ENCODE data around the gene DCAF10. TPM values are rescaled to one million over a fixed set of nuclear protein-coding genes. Genes with fewer than 3 reads are reported as not detected.

DCAF10 gene
- polyA plus RNA-seq, 1 donor from 2014 or later = 23.3 TPM

DNA sequence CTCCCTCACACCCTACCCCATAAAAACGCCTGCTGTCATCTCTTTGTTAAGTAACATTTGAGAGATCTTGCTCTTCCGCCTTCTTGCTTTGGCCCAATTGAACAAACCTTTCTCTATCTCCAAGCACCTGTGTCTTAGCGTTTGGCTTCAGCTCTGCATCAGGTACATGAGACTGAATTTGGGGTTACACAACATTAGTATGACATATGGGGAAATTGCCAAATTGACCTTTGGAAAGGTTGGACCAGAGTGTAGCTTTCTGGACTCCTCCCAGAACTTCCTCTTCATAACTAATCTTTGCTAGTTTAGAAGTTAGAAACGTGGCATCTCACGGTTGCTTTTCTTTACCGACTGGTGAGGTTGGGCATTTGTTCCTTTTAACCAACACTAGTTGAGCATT lies 12.3 kb upstream of the DCAF10 start:
- H3K9me3 ChIP-seq (ENCODE audit: low read length) = no peaks in the 10 kb centered on the region
- H3K4me2 ChIP-seq (ENCODE audit: low read length) = no peak overlapping the region
- H3K79me2 ChIP-seq (replicated peaks; ENCODE audit: insufficient read depth, low read length) = peaks cover 12% of the 10 kb centered on the region
- no peaks in the 10 kb centered on the region for H3K36me3 ChIP-seq (ENCODE audit: insufficient read depth, low read length)
- H2AFZ ChIP-seq (ENCODE audit: low read depth, low read length) = no peak overlapping the region
- no peak overlapping the region for H3K27ac ChIP-seq (ENCODE audit: low read length)
- H3K9me2 ChIP-seq (ENCODE audit: insufficient read depth, low read length) = no peaks in the 10 kb centered on the region
- no peak overlapping the region for H3K9ac ChIP-seq (ENCODE audit: low read length)
- H3K27me3 ChIP-seq (ENCODE audit: insufficient read depth, low read depth, low read length) = no peaks in the 10 kb centered on the region
- H4K20me1 ChIP-seq (ENCODE audit: insufficient read depth) = no peaks in the 10 kb centered on the region
- H3K4me3 ChIP-seq (ENCODE audit: low read length) = no peak overlapping the region
- TF ChIP-seq REST (IDR thresholded peaks at IDR 0.05; ENCODE audit: borderline replicate concordance) = no peak
- no peak for TF ChIP-seq SMC3 (conservative IDR thresholded peaks at IDR 0.05; ENCODE audit: poor library complexity)
- no peak for TF ChIP-seq POLR2AphosphoS5 (IDR thresholded peaks at IDR 0.05)
- no peak for TF ChIP-seq RAD21 (conservative IDR thresholded peaks at IDR 0.05)
- TF ChIP-seq EZH2 (IDR thresholded peaks at IDR 0.05; ENCODE audit: borderline replicate concordance, insufficient read depth, low read length, poor library complexity, severe bottlenecking) = no peak
- no peak for TF ChIP-seq MXI1 (conservative IDR thresholded peaks at IDR 0.05; ENCODE audit: poor library complexity, severe bottlenecking)
- TF ChIP-seq, protein P1, sequence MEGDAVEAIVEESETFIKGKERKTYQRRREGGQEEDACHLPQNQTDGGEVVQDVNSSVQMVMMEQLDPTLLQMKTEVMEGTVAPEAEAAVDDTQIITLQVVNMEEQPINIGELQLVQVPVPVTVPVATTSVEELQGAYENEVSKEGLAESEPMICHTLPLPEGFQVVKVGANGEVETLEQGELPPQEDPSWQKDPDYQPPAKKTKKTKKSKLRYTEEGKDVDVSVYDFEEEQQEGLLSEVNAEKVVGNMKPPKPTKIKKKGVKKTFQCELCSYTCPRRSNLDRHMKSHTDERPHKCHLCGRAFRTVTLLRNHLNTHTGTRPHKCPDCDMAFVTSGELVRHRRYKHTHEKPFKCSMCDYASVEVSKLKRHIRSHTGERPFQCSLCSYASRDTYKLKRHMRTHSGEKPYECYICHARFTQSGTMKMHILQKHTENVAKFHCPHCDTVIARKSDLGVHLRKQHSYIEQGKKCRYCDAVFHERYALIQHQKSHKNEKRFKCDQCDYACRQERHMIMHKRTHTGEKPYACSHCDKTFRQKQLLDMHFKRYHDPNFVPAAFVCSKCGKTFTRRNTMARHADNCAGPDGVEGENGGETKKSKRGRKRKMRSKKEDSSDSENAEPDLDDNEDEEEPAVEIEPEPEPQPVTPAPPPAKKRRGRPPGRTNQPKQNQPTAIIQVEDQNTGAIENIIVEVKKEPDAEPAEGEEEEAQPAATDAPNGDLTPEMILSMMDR (IDR thresholded peaks at IDR 0.05; ENCODE audit: poor library complexity, severe bottlenecking) = no peak
- no peak for TF ChIP-seq EP300 (conservative IDR thresholded peaks at IDR 0.05; ENCODE audit: poor library complexity, severe bottlenecking)
- TF ChIP-seq TAF1 (IDR thresholded peaks at IDR 0.05; ENCODE audit: low read depth) = no peak
- no peaks in the 10 kb centered on the region for H3F3A ChIP-seq (ENCODE audit: insufficient read depth, low read length, poor library complexity, severe bottlenecking)

DNA sequence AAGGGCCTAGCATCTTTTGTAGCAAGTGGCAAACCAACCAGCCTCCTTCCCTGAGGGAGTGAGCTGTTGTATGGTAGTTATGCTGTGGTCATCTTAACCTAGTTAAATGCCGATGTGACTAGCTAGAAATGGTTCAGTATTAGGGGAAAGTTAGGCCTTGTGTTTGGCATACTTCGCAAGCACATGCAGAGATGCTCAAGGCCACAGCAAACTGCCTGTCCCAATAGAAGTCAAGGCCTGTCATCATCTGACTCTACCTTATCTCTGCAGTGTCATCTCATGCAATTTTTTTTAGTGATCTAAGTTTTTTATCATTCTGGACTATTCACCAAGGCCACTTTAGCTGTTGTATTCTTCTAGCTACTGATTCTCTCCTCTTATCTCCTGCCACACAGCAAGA lies 10.5 kb upstream of the DCAF10 start:
- Histone ChIP-seq H3K36me3 (ENCODE audit: insufficient read depth, low read length) (no peaks in the 10 kb centered on the region), H3K9me3 (ENCODE audit: low read length) (no peaks in the 10 kb centered on the region), H3K4me2 (ENCODE audit: low read length) (no peak overlapping the region), H3K9me2 (ENCODE audit: insufficient read depth, low read length) (no peaks in the 10 kb centered on the region), H3K79me2 (replicated peaks; ENCODE audit: insufficient read depth, low read length) (no peaks in the 10 kb centered on the region), H2AFZ (ENCODE audit: low read depth, low read length) (no peak overlapping the region), H3K27ac (ENCODE audit: low read length) (no peak overlapping the region), H3K4me3 (ENCODE audit: low read length) (no peak overlapping the region), H3F3A (ENCODE audit: insufficient read depth, low read length, poor library complexity, severe bottlenecking) (no peaks in the 10 kb centered on the region), H4K20me1 (ENCODE audit: insufficient read depth) (no peaks in the 10 kb centered on the region), H3K9ac (ENCODE audit: low read length) (no peak overlapping the region), H3K27me3 (ENCODE audit: insufficient read depth, low read depth, low read length) (no peaks in the 10 kb centered on the region)
- TF ChIP-seq REST (IDR thresholded peaks at IDR 0.05; ENCODE audit: borderline replicate concordance) (no peak), POLR2AphosphoS5 (IDR thresholded peaks at IDR 0.05) (no peak), MXI1 (conservative IDR thresholded peaks at IDR 0.05; ENCODE audit: poor library complexity, severe bottlenecking) (no peak), EZH2 (IDR thresholded peaks at IDR 0.05; ENCODE audit: borderline replicate concordance, insufficient read depth, low read length, poor library complexity, severe bottlenecking) (no peak), EP300 (conservative IDR thresholded peaks at IDR 0.05; ENCODE audit: poor library complexity, severe bottlenecking) (no peak), TAF1 (IDR thresholded peaks at IDR 0.05; ENCODE audit: low read depth) (no peak), RAD21 (conservative IDR thresholded peaks at IDR 0.05) (no peak), SMC3 (conservative IDR thresholded peaks at IDR 0.05; ENCODE audit: poor library complexity) (no peak)
- TF ChIP-seq, protein P1 (IDR thresholded peaks at IDR 0.05; ENCODE audit: poor library complexity, severe bottlenecking) = no peak

Data from neural cell (in vitro differentiated cells).